HG02642 (cell line): ENCODE measurements around the gene TOMM6.

Experiments used
- ATAC-seq: cut with Tn5 transposase; IDR thresholded peaks from one replicate; pipeline ENCODE4 v1.9.1; 2021; ENCODE audit warnings: mild to moderate bottlenecking; ENCODE audit not compliant: unreplicated experiment, poor library complexity

Gene TOMM6

GRCh38 chr6:41787219-41787917 lies at the start of gene TOMM6:
Gene TOMM6 (plus strand): TSS chr6:41787694. CDS start chr6:41787698, 4 bp downstream.
- ATAC-seq = peak; percentile 85

DNA sequence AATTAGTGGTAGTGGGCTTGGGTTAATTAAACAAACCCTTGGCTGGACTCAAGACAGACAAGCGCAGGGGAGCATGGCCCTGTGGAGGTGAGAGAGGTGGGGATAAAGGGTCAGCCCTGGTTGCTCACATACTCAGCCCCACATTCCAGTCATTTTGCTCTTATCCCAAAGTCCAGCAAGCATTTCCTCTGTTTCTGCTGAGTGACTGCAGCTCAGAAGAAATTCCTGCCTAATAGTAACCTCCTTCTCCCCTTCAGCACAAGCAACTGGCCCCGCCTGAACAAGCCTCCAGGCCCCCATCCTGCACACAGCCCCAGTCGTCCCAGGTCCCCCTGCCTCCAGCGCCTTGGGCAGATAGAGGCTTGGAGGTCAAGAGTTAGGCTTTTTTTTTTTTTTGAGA lies 48.5 kb upstream of the TOMM6 start:
- no peak for ATAC-seq

DNA sequence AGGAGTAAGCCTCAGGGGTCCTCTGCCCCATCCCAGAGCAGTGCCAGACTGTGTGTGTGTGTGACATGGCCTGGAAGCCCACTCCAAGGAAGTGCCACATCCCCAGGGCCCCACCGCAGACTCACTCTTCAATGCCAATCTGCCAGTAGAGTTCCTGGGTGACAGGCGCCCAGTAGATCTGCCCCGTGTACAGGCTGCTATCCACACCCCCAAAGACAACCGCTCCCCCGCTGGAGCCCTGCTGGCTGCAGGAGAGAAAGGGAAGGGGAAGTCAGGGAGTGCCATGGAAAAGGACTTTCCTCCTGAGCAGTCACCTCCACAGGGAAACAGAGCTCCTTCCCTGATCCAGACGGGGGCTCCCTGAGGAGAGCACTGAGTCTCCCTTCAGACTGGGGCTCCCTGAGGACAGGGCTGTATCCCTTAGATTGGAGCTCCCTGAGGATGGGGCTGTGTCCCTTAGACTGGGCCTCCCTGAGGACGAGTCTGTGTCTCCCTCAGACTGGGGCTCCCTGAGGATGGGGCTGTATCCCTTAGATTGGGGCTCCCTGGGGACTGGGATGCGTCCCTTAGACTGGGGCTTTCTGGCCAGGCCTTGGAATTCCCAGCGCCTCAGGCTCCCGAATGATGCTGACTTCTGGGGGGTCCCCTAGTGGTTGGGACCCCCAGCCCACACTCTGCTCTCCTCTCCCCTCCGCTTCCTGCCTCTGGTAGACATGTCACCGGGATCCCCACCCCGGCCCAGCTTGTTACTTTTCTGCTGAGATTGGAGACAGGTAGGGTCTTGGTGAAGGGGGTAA lies 46.9 kb upstream of the TOMM6 start:
- no peak for ATAC-seq

- ATAC-seq = no peak
Measured at GRCh38 chr6:41741625-41742490, 45.6 kb upstream of the TOMM6 start.

DNA sequence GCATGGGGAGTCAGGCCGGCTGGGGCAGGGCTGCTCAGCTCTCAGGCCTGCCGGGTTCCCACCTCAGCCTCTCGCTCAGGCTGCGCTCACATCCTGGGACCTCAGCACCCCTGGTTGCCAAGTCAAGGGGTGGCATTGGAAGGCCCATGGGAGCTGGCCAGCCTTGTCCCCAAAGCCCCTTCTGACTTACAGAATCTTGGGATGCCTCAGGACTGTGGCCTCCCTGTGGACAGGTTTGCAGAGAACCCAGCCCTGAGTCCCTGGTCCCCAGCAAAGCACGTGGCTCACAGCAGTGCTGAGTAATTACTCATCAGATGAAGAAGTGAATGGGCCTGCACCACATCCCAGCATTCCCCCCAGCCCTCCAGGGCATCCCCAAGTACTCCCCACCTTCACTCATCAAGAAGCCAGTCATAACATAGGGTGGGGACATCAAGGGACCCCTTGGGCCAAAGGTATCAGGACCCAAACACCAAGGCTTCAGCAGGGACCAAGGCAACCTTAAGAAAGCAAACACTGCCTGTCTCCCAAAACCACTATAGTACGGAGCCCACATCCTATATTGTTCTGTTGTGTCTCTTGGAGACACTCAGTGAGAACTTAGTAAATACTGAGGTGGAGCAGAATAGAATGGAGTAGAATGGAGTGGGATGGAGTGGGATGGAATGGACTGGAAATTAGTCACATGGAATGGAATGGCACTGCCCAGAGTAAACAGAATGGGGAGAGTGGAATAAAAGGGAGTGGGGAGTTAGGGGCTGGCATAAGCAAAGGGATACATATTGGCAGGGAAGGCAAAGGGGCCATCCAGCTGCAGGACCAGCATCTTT lies 43.9 kb upstream of the TOMM6 start:
- ATAC-seq = no peak

- ATAC-seq = no peak
Measured at GRCh38 chr6:41744236-41744787, 43.2 kb upstream of the TOMM6 start.

GRCh38 chr6:41746107-41746506 lies 41.4 kb upstream of the TOMM6 start:
- ATAC-seq = no peak

GRCh38 chr6:41747256-41748101 lies 40.0 kb upstream of the TOMM6 start, which contains the start of gene PGC:
Gene PGC (minus strand): TSS chr6:41747397. CDS start chr6:41747334, 63 bp downstream.
- ATAC-seq = no peak

DNA sequence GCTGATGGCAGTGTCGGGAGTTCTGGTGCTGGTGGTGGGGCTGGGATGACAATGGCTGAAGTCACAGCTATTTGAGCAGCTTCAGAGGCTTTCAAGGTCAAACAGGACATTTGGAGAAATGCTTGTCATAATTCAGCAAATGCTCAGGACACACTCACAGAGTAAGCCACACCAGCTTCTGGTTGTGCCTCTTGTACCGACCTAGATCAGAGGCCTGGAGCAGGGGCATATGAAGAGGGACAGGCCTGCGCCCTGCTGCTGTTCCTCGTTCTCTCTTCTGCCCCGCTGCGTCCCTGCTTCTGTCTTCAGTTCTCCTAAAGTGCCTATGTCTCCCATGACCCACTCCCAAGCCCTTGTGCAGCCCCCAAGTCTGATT lies 39.4 kb upstream of the TOMM6 start:
- ATAC-seq = no peak

- ATAC-seq = no peak
Measured at GRCh38 chr6:41748542-41748941, 39.0 kb upstream of the TOMM6 start.

DNA sequence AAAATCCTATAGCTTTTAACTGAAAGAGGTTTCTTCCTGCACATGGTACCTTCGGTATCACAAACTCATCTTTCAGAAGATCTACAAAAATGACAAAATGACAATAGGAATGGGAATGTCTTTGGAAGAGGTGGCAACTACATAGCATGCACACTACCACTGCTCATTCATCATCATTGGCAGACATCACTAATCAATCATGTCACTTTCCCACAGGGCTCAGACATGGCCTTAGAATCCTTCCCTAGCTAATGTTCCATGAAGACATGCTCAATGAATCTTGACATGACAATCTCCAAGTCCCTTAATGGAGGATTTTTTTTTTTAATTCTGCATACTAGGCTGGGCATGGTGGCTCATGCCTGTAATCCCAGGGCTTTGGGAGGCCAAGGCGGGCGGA lies 37.1 kb upstream of the TOMM6 start:
- no peak for ATAC-seq

GRCh38 chr6:41755895-41756294 lies 31.6 kb upstream of the TOMM6 start:
- ATAC-seq = no peak

- ATAC-seq = no peak
Measured at GRCh38 chr6:41756354-41756753, 31.1 kb upstream of the TOMM6 start.

- ATAC-seq = no peak
Measured at GRCh38 chr6:41757271-41757670, 30.2 kb upstream of the TOMM6 start.

DNA sequence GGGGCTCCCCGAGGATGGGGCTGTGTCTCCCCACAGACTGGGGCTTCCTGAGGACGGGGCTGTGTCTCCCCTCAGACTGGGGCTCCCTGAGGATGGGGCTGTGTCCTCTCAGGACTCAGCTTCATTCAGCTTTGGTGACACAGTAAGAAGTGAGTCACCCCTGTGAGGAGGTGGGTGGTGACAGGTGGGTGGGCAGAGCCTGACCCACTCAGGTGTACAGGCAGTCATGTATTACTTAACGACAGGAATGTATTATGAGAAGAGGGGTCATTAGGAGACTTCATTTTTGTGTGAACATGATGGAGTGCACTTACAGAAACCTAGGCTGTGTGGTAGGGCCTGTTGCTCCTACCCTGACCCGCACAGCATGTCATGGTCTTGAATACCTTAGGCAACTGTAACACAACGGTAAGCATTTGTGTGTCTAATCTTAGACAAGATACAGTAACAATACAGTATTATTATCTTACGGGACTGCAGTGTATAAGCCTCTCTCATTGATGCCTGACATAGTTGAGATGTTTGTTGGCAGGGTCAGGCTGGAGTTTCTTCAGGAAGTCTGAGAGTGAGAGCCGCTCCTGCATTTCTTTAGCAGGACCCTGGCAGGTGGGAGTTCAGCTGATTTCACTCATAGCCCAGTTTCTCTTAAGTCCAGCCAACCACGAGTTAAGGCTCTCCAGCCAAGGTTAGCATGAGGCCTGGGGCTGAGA lies 29.4 kb upstream of the TOMM6 start:
- ATAC-seq = no peak

GRCh38 chr6:41758641-41759035 lies 28.9 kb upstream of the TOMM6 start:
- no peak for ATAC-seq

GRCh38 chr6:41759106-41759904 lies 28.2 kb upstream of the TOMM6 start:
- ATAC-seq = no peak
